Stimulated activated CD8-positive, alpha-beta memory T cell treated with anti-CD3 and anti-CD28 coated beads, Interleukin-4, amount 100 ng/mL, for 24 hours (primary cell): ENCODE measurements around the gene PKIB.
"Not testable (repeated sequence)": the region's sequence is repeated elsewhere in the genome, so short reads cannot be mapped to it uniquely, and the experiment has no call there.

Experiments
- DNase-seq: peaks from one replicate; pipeline ENCODE4 v3.0.0-alpha.2; 2020; ENCODE audit warnings: low read depth

The PKIB gene

GRCh38 chr6:122609881-122610689 is at the start of gene PKIB:
PKIB (plus strand) TSS chr6:122610405; CDS start chr6:122717795, 107,390 bp downstream.
- DNase-seq, result peak; percentile 9

- no peak for DNase-seq
These were observed 46.7 kb upstream of the PKIB start for GRCh38 chr6:122563364-122564052.

- DNase-seq, result no peak
These were observed 46.0 kb upstream of the PKIB start for GRCh38 chr6:122564230-122564629.

- DNase-seq, result no peak
These were observed 44.5 kb upstream of the PKIB start for GRCh38 chr6:122565708-122566107.

- no peak for DNase-seq
These were observed 43.2 kb upstream of the PKIB start for GRCh38 chr6:122567034-122567433.

GRCh38 chr6:122568350-122568749 is 41.9 kb upstream of the PKIB start:
- DNase-seq, result no peak

- DNase-seq, result no peak
These were observed 41.4 kb upstream of the PKIB start for GRCh38 chr6:122568797-122569221.

- no peak for DNase-seq
These were observed 40.9 kb upstream of the PKIB start for GRCh38 chr6:122569230-122569771.

- no peak for DNase-seq
These were observed 38.3 kb upstream of the PKIB start for GRCh38 chr6:122571888-122572287.

- DNase-seq, result no peak
These were observed 33.3 kb upstream of the PKIB start for GRCh38 chr6:122576888-122577287.

- no peak for DNase-seq
These were observed 31.2 kb upstream of the PKIB start for GRCh38 chr6:122578961-122579360.

- no peak for DNase-seq
These were observed 29.5 kb upstream of the PKIB start for GRCh38 chr6:122580737-122581136.

GRCh38 chr6:122589115-122589514 is 21.1 kb upstream of the PKIB start:
- DNase-seq, result no peak

- not testable (repeated sequence) for DNase-seq
These were observed 11.9 kb upstream of the PKIB start for GRCh38 chr6:122598295-122598694.

GRCh38 chr6:122604676-122605075 is 5.5 kb upstream of the PKIB start:
- DNase-seq, result no peak

- peak; percentile 0 for DNase-seq
These were observed 668 bp downstream of the PKIB start for GRCh38 chr6:122610690-122611455.

- DNase-seq, result no peak
These were observed 2.6 kb downstream of the PKIB start for GRCh38 chr6:122612838-122613237.

- DNase-seq, result no peak
These were observed 4.1 kb downstream of the PKIB start for GRCh38 chr6:122614303-122614702.

GRCh38 chr6:122615409-122615808 is 5.2 kb downstream of the PKIB start:
- DNase-seq, result no peak

- DNase-seq, result no peak
These were observed 6.7 kb downstream of the PKIB start for GRCh38 chr6:122616877-122617276.

- DNase-seq, result no peak
These were observed 9.1 kb downstream of the PKIB start for GRCh38 chr6:122619309-122619708.

- no peak for DNase-seq
These were observed 10.2 kb downstream of the PKIB start for GRCh38 chr6:122620428-122620827.
